Keratinocyte (primary cell): ENCODE results near the gene ANTXR2.

ENCODE experiments used
- EZH2 ChIP-seq: IDR thresholded peaks from one replicate; pipeline ENCODE4 v1.6.1; 2012; ENCODE audit warnings: inconsistent platforms, mild to moderate bottlenecking, low read length, moderate library complexity
- TF ChIP-seq, protein P1 (sequence below), 3 experiments: IDR thresholded peaks in 1 of 3; conservative IDR thresholded peaks in 1 of 3; optimal IDR thresholded peaks in 1 of 3; 2 replicates in 2 of 3; 3 replicates in 1 of 3; pipeline versions ENCODE3 to v1.5.1; 2011; ENCODE audit warnings: low read length in 3 of 3, mild to moderate bottlenecking in 3 of 3, moderate library complexity in 2 of 3, control low read depth in 1 of 3, inconsistent platforms in 1 of 3; ENCODE audit not compliant: insufficient read depth in 2 of 3; ENCODE audit errors: extremely low read depth in 1 of 3

DNA sequence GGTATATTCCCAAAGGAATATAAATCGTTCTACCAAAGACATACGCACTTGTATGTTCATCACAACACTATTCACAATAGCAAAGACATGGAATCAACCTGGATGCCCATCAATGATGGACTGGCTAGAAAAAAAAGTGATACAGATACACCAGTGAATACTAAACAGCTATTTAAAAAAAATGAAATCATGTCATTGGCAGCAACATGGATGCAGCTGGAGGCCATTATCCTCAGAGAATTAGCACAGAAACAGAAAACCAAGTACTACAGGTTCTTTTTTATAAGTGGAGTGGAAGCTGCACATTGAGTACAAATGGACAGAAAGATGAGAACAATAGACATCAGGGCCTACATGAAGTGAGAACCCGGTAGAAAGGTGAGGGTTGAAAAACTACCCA, 81.4 kb downstream of the ANTXR2 start:
- TF ChIP-seq, protein P1, sequence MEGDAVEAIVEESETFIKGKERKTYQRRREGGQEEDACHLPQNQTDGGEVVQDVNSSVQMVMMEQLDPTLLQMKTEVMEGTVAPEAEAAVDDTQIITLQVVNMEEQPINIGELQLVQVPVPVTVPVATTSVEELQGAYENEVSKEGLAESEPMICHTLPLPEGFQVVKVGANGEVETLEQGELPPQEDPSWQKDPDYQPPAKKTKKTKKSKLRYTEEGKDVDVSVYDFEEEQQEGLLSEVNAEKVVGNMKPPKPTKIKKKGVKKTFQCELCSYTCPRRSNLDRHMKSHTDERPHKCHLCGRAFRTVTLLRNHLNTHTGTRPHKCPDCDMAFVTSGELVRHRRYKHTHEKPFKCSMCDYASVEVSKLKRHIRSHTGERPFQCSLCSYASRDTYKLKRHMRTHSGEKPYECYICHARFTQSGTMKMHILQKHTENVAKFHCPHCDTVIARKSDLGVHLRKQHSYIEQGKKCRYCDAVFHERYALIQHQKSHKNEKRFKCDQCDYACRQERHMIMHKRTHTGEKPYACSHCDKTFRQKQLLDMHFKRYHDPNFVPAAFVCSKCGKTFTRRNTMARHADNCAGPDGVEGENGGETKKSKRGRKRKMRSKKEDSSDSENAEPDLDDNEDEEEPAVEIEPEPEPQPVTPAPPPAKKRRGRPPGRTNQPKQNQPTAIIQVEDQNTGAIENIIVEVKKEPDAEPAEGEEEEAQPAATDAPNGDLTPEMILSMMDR (optimal IDR thresholded peaks at IDR 0.05 in 1 of 3, IDR thresholded peaks at IDR 0.05 in 1 of 3, conservative IDR thresholded peaks at IDR 0.05 in 1 of 3; ENCODE audit: extremely low read depth in 1 of 3, insufficient read depth in 2 of 3, low read length in 3 of 3): no peak
- TF ChIP-seq EZH2: no peak
